ENCODE measurements around the gene CCDC141.

CCDC141 gene

GRCh38 chr2:178928077-178928476, 121.9 kb downstream of the CCDC141 start:
- no peak overlapping the region for H3K4me3 ChIP-seq (replicated peaks; ENCODE audit: low read depth, low read length)
- TF ChIP-seq, protein P1, sequence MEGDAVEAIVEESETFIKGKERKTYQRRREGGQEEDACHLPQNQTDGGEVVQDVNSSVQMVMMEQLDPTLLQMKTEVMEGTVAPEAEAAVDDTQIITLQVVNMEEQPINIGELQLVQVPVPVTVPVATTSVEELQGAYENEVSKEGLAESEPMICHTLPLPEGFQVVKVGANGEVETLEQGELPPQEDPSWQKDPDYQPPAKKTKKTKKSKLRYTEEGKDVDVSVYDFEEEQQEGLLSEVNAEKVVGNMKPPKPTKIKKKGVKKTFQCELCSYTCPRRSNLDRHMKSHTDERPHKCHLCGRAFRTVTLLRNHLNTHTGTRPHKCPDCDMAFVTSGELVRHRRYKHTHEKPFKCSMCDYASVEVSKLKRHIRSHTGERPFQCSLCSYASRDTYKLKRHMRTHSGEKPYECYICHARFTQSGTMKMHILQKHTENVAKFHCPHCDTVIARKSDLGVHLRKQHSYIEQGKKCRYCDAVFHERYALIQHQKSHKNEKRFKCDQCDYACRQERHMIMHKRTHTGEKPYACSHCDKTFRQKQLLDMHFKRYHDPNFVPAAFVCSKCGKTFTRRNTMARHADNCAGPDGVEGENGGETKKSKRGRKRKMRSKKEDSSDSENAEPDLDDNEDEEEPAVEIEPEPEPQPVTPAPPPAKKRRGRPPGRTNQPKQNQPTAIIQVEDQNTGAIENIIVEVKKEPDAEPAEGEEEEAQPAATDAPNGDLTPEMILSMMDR (IDR thresholded peaks at IDR 0.05; ENCODE audit: insufficient read depth, low read length, poor library complexity, severe bottlenecking), result no peak
- H3K36me3 ChIP-seq (ENCODE audit: control insufficient read depth, insufficient read depth, low read length), result no peaks in the 10 kb centered on the region
- no peak for DNase-seq (ENCODE audit: extremely low read depth, insufficient read length)
- H3K27me3 ChIP-seq (replicated peaks; ENCODE audit: control insufficient read depth, insufficient read depth, low read length), result no peaks in the 10 kb centered on the region

GRCh38 chr2:178927173-178927572, 122.8 kb downstream of the CCDC141 start:
- DNase-seq (ENCODE audit: extremely low read depth, insufficient read length), result peak; percentile 7
- no peaks in the 10 kb centered on the region for H3K27me3 ChIP-seq (replicated peaks; ENCODE audit: control insufficient read depth, insufficient read depth, low read length)
- H3K4me3 ChIP-seq (replicated peaks; ENCODE audit: low read depth, low read length), result no peak overlapping the region; the same call in 1 of the 2 replicates
- no peaks in the 10 kb centered on the region for H3K36me3 ChIP-seq (ENCODE audit: control insufficient read depth, insufficient read depth, low read length)
- TF ChIP-seq, protein P1 (IDR thresholded peaks at IDR 0.05; ENCODE audit: insufficient read depth, low read length, poor library complexity, severe bottlenecking), result no peak

DNA sequence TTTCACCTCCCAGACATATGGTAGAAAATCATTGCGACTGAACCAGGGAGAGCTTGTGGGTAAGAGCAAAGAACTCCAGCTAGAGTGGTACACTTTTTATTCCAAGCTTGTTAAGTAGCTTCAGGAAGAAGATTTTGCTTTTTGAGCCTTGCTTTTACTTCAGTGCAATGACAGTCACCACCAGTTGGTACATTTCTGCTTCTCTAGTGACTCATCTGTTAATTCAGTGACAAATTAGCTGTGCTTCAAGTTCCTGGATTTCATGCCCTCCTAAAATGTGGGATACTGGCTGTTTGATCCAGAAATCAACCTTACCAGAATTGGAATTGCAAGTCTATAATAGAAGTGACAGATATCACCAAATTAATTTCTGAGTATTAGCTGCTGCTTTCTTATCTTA, 125.1 kb downstream of the CCDC141 start:
- Histone ChIP-seq H3K36me3 (ENCODE audit: control insufficient read depth, insufficient read depth, low read length) (no peaks in the 10 kb centered on the region), H3K4me3 (replicated peaks; ENCODE audit: low read depth, low read length) (no peak overlapping the region), H3K27me3 (replicated peaks; ENCODE audit: control insufficient read depth, insufficient read depth, low read length) (no peaks in the 10 kb centered on the region)
- TF ChIP-seq, protein P1 (IDR thresholded peaks at IDR 0.05; ENCODE audit: insufficient read depth, low read length, poor library complexity, severe bottlenecking), result no peak
- no peak for DNase-seq (ENCODE audit: extremely low read depth, insufficient read length)

DNA sequence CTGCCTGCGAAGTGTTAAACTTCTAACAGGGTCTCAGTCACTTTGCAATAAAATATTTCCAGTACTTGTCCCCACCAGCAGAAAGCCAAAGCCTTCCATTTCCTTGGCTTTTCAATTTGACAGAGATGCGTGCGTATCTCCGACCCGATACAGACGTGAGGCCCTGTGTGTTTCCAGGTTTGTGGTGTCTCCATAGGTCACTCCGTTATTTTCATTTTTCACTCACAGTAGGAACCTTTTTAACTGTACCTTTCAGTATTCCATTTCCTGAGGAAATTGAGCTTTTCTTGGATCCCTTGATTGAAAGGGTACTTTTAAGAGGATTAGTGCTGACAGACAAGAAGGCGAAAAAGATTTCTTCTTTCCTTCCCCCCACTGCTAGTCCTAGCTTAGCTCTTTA, 126.4 kb downstream of the CCDC141 start:
- Histone ChIP-seq H3K27me3 (replicated peaks; ENCODE audit: control insufficient read depth, insufficient read depth, low read length) (no peaks in the 10 kb centered on the region), H3K4me3 (replicated peaks; ENCODE audit: low read depth, low read length) (no peak overlapping the region), H3K36me3 (ENCODE audit: control insufficient read depth, insufficient read depth, low read length) (no peaks in the 10 kb centered on the region)
- DNase-seq (ENCODE audit: extremely low read depth, insufficient read length), result no peak
- TF ChIP-seq, protein P1 (IDR thresholded peaks at IDR 0.05; ENCODE audit: insufficient read depth, low read length, poor library complexity, severe bottlenecking), result no peak

GRCh38 chr2:178920916-178921513, 128.9 kb downstream of the CCDC141 start:
- no peak for DNase-seq (ENCODE audit: extremely low read depth, insufficient read length)
- H3K36me3 ChIP-seq (ENCODE audit: control insufficient read depth, insufficient read depth, low read length), result no peaks in the 10 kb centered on the region
- TF ChIP-seq, protein P1 (IDR thresholded peaks at IDR 0.05; ENCODE audit: insufficient read depth, low read length, poor library complexity, severe bottlenecking), result no peak
- no peak overlapping the region for H3K4me3 ChIP-seq (replicated peaks; ENCODE audit: low read depth, low read length)
- H3K27me3 ChIP-seq (replicated peaks; ENCODE audit: control insufficient read depth, insufficient read depth, low read length), result no peaks in the 10 kb centered on the region

GRCh38 chr2:178917555-178917954, 132.4 kb downstream of the CCDC141 start:
- Histone ChIP-seq H3K4me3 (replicated peaks; ENCODE audit: low read depth, low read length) (no peak overlapping the region), H3K36me3 (ENCODE audit: control insufficient read depth, insufficient read depth, low read length) (no peaks in the 10 kb centered on the region), H3K27me3 (replicated peaks; ENCODE audit: control insufficient read depth, insufficient read depth, low read length) (no peaks in the 10 kb centered on the region)
- no peak for DNase-seq (ENCODE audit: extremely low read depth, insufficient read length)
- TF ChIP-seq, protein P1 (IDR thresholded peaks at IDR 0.05; ENCODE audit: insufficient read depth, low read length, poor library complexity, severe bottlenecking), result no peak

Measured in GM06990 (cell line).